Measurements from ENCODE around the gene CRTAP. TPM values are rescaled to one million over a fixed set of nuclear protein-coding genes. Genes with fewer than 3 reads are reported as not detected.

CRTAP gene
- total and polyA plus RNA-seq, 2 experiments from 2014 or later: 71.9 to 210 TPM

DNA sequence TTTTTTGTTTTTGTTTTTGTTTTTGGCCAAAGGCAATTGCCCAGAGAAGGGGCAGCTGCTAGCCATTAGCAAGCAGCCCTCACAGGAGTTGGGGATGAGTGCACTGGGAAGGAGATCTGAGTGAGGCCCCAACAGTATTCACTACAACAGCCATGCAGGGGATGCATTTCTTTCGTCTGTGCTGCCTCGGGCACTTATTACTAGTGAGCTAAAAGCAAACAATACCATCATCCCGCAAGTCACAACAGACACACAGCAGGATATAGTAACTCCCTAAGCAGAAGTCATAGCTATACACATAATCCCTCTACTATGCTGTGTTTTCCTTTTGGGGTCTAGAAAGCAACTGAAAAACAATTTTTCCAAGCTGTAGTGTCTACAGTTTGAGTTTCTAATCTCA, 27.2 kb downstream of the CRTAP start:
- DNase-seq (ENCODE audit: low spot score) (no peak), ATAC-seq (no peak)
- no peaks in the 10 kb centered on the region for H3K9me3 Mint-ChIP-seq
- TF ChIP-seq, protein P1, sequence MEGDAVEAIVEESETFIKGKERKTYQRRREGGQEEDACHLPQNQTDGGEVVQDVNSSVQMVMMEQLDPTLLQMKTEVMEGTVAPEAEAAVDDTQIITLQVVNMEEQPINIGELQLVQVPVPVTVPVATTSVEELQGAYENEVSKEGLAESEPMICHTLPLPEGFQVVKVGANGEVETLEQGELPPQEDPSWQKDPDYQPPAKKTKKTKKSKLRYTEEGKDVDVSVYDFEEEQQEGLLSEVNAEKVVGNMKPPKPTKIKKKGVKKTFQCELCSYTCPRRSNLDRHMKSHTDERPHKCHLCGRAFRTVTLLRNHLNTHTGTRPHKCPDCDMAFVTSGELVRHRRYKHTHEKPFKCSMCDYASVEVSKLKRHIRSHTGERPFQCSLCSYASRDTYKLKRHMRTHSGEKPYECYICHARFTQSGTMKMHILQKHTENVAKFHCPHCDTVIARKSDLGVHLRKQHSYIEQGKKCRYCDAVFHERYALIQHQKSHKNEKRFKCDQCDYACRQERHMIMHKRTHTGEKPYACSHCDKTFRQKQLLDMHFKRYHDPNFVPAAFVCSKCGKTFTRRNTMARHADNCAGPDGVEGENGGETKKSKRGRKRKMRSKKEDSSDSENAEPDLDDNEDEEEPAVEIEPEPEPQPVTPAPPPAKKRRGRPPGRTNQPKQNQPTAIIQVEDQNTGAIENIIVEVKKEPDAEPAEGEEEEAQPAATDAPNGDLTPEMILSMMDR (conservative IDR thresholded peaks at IDR 0.05; ENCODE audit: low read depth in 2 of 2): no peak
- TF ChIP-seq EZH2 (IDR thresholded peaks at IDR 0.05; ENCODE audit: low read depth, unreplicated experiment) (no peak), ZNF462 (CRISPR knock-in tag; IDR thresholded peaks at IDR 0.05) (no peak), EZH2phosphoT487 (IDR thresholded peaks at IDR 0.05; ENCODE audit: unreplicated experiment) (no peak), POLR2AphosphoS5 (IDR thresholded peaks at IDR 0.05; ENCODE audit: low read depth) (no peak), NANOG (IDR thresholded peaks at IDR 0.05; ENCODE audit: borderline replicate concordance) (no peak), REST (IDR thresholded peaks at IDR 0.05; ENCODE audit: unreplicated experiment) (no peak), ZNF114 (CRISPR knock-in tag; IDR thresholded peaks at IDR 0.05) (no peak), CREB1 (CRISPR knock-in tag; IDR thresholded peaks at IDR 0.05; ENCODE audit: low read depth) (no peak), STAT1 (IDR thresholded peaks at IDR 0.05; ENCODE audit: unreplicated experiment) (no peak), JUNB (IDR thresholded peaks at IDR 0.05; ENCODE audit: unreplicated experiment) (no peak), ZNF331 (CRISPR knock-in tag; IDR thresholded peaks at IDR 0.05; ENCODE audit: low read depth) (no peak)
- TF ChIP-seq, protein P2, sequence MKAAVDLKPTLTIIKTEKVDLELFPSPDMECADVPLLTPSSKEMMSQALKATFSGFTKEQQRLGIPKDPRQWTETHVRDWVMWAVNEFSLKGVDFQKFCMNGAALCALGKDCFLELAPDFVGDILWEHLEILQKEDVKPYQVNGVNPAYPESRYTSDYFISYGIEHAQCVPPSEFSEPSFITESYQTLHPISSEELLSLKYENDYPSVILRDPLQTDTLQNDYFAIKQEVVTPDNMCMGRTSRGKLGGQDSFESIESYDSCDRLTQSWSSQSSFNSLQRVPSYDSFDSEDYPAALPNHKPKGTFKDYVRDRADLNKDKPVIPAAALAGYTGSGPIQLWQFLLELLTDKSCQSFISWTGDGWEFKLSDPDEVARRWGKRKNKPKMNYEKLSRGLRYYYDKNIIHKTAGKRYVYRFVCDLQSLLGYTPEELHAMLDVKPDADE (IDR thresholded peaks at IDR 0.05): no peak
- Histone ChIP-seq H3K27me3 (ENCODE audit: insufficient read depth) (no peaks in the 10 kb centered on the region), H3K27ac (ENCODE audit: low read depth) (no peak overlapping the region), H3K4me1 (ENCODE audit: insufficient read depth) (no peaks in the 10 kb centered on the region), H3F3A (replicated peaks; ENCODE audit: low read depth) (no peaks in the 10 kb centered on the region), H4K20me1 (replicated peaks; ENCODE audit: insufficient read depth) (no peaks in the 10 kb centered on the region; the same call in 1 of the 2 replicates), H3K36me3 (ENCODE audit: insufficient read depth) (no peaks in the 10 kb centered on the region; the same call in 1 of the 2 replicates), H3K79me2 (replicated peaks; ENCODE audit: insufficient read depth) (no peaks in the 10 kb centered on the region), H2AFZ (no peak overlapping the region), H3K4me2 (no peak overlapping the region), H3K4me3 (no peak overlapping the region), H3K9me2 (ENCODE audit: insufficient read depth) (no peaks in the 10 kb centered on the region)
- no peak overlapping the region for H3K27ac Mint-ChIP-seq
- peaks cover 6% of the 10 kb centered on the region; the same call in 2 of the 3 replicates for H3K4me1 Mint-ChIP-seq
- peaks cover 7% of the 10 kb centered on the region for H3K27me3 Mint-ChIP-seq (ENCODE audit: insufficient read depth, low read depth, poor library complexity)
- peaks cover 24% of the 10 kb centered on the region for H3K36me3 Mint-ChIP-seq (ENCODE audit: low read depth)
- H3K4me3 Mint-ChIP-seq: no peak overlapping the region
